ENCODE measurements around the gene TBC1D9. TPM values are rescaled to one million over a fixed set of nuclear protein-coding genes. Genes with fewer than 3 reads are reported as not detected.
A peak's percentile ranks its signal among the peaks of the same experiment; 100 is the strongest.

TBC1D9 gene
- total RNA-seq, 1 experiment from 2014 or later = 12.9 TPM

DNA sequence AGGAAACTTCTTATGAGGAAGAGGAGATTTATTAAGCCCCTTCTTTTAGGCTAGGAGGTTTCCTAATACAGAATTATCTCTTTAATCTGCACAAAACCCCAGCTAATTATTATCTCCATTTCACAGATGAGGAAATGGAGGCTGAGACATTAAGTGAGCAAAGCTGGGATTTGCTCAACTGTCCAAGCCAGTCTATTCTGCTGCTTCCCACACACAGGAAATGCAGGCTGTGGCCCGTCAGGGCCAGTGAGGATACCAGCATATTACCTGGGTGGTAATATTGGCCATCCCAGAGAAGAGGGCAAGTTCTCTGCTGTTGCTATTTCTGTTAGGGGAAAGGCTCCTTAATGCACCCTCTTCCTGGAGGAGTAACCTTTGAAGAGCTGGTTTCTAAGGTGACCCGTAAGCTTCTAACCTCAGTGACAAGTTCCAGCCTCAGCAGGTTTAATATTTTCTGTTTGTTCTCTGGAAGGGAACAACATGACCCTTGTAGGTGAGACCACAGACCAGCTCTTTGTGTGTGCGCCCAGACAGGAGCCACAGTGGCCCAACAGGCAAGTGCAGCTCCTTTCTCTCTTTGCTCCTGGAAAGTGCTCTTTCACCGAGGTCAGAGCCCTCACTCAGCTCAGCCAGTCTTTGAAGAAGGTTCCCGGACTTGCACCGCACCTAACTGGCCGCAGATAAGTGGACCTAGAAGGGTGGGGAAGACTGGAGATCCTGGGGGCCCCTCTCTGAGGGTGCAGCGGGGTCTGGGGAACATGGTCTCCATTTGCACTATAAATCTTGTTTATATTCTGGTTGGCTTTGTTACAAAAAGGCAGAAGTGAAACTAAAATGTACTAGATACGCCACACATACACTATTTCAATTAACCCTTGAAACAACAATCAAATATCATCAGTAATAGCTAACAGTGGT lies 35.5 kb downstream of the TBC1D9 start:
- no peak for DNase-seq (ENCODE audit: low spot score)

DNA sequence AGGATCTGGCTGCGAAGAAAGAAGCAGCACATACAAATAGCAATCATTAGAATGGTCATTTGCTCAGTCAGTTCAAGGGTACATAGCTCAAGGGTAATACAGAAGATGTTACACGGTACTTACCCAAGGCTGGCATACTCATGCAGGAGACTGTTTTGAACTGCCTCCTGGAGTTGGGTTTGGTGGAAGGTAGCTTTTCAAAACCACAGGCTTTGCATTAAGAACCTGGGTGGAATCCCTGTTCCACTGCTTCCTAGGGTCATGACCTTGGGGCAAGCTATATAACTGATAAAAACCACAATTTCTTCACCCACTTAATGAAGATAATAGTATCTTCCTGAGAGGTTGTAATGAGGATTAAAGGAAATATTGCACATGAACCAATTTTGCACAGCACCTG lies 36.5 kb downstream of the TBC1D9 start:
- DNase-seq (ENCODE audit: low spot score) = no peak

DNA sequence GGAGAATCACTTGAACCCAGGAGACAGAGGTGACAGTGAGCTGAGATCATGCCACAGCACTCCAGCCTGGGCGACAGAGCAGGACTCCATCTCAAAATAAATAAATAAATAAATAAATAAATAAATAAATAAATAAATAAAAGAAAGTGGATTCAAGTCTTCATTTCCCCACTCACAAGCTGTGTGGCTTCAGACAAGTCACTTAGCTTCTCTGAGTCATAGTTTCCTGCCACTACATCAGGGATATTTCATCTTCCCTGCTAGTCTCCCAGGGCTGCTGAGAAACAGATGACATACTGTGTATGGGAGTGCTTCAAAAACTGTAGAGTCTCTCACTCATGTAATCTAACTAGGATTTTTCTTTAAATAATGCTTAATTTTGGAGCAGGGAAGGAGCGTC lies 37.2 kb downstream of the TBC1D9 start:
- peak; percentile 18 for DNase-seq (ENCODE audit: low spot score)

DNA sequence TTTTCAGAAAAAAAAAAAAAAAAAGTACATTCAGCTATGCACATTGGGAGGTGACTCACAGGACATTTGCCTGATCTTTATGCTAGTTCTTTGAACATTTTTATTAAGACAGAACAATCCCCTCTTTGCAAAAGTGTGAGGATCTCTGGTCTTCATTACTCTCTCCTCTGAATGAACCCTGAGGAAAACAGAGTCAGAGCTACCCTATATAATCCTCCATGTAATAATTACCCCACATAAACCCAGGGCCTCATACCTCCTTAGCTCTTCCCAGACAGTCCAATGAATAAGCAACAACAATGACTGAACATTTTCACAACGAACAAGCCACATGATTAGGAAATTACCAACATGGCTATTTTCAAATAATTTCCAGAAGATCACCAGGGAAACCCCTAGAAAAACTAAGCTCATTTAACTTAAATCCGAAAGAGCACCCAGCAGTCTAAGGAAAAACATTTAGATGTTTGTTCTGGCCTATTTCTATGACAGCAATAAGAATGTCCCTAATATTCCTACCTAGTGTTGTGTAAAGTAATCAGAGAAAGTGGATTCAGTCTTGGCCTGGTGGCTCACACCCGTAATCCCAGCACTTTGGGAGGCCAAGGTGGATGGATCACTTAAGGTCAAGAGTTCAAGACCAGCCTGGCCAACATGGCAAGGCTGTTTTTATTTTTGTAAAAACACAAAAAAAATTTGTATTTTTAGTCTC lies 37.8 kb downstream of the TBC1D9 start:
- no peak for DNase-seq (ENCODE audit: low spot score)

DNA sequence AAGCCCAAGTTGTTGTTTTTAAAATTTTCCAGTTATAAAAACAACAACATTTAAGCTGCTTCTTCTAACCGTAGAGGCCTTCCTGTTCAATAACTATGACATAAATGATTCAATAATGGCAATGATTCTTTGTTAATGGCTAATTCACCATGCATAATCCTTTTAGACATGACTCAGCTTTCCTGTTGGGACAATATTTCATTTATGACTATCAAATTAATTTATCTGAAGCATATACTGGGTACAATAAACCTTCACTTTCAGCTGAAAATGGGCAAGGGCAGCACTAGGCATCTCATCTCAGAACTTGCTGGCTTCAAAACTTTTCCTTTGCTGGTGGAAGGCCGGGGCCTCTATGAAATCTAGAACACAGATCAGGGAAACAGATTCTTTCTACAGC lies 38.9 kb downstream of the TBC1D9 start:
- no peak for DNase-seq (ENCODE audit: low spot score)

DNA sequence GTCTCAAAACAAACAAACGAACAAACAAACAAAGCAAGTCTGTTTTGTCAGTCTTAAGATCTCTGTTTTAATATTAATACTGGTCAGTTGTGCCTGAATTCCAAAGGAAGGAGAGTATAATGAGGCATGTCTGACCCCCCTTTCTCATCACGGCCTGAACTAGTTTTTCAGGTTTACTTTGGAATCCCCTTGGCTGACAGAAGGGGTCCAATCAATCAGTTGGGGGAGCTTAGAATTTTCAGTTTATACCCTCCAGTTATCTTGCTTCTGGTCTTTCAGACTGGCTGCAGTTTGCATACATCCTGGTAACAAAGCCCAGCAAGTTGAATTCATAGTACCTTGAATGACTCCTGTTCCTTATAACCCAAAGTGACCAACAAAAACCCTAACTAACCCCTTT lies 41.1 kb downstream of the TBC1D9 start:
- no peak for DNase-seq (ENCODE audit: low spot score)

DNA sequence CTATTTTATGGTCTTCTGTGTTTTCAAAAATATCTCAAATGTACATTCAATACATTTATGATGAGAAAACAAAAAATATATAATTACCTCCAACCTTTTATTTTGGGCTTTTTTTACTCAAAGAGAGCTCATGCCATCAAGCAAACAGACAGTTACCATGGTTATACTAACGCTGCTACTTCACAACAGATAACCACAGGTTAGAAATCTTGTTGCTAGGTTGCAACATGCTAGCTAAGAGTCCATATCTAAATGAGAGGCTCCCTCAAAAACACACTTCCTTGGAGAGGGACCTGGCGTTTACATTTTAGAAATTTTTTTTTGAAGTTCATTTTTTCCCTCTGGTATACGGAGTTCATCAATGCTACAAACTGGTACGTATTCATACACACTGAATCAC lies 44.3 kb downstream of the TBC1D9 start:
- DNase-seq (ENCODE audit: low spot score) = no peak

DNA sequence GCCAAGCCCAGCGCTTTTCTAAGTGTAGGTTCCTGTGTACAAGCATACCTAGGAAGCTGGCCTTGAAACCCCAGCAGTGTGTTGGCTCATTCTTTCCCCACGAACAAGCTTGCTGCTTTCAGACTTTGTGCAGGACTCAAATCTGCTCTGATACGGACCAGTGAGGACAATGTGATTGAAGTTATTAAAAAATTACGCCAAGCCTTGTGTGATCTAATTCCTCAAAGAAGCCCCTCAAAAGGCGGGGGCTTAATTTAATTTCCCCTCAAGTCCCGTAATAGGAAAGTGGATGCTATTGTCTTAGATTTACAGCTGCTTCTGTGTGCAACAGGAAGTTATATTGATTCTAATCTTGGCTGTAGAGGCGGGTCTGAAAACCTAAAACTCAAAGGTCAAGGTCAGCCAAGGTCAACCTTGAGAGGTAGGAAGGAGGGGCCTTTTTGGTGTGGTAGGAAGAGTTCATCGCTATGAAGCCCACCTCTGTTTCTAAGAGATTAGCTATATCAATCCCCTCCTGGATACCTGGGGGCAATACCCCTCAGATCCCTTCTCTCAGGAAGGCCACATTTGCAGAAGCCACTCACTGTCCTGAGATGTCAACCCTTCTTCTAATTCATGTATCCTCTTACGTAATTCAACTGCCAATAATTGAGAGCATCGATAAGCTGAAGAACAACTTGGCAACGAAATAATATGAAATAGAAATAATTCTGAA lies 45.1 kb downstream of the TBC1D9 start:
- DNase-seq (ENCODE audit: low spot score) = no peak

DNA sequence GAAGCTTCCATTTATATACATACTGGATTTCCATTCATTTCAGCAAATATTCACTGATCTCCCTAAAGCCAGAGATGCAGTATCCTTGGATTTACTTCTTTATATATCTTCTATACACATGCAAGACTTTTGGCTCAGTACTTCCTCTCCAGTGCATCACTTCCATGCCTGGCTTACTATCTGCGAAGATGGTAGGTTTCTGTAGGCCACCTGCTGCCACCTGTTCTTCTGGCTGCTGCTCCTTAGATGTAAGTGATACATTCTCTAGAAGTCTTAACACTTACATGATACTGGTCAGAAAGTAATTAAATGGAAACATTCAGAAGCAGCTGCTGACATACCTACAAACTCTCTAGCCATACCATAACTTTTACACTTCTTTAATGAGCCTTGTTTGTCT lies 48.9 kb downstream of the TBC1D9 start:
- DNase-seq (ENCODE audit: low spot score) = no peak

DNA sequence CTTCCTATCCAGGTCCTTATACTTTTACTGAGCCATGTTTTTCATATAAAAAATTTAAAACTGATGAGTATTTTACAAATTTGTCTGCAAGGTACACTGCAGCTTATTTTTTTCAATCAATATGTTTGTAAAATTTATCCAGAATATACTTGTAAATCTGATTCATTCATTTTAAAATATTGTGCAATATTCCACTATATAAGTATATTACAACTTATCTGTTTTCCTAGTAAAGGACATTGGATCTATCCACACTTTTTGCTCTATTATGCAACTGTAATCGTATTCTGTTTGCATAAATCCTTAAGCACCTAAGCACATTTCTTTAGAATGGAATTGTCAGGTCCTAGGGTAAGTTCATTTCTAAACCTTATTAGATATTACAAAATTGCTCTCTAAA lies 49.5 kb downstream of the TBC1D9 start:
- DNase-seq (ENCODE audit: low spot score) = no peak

DNA sequence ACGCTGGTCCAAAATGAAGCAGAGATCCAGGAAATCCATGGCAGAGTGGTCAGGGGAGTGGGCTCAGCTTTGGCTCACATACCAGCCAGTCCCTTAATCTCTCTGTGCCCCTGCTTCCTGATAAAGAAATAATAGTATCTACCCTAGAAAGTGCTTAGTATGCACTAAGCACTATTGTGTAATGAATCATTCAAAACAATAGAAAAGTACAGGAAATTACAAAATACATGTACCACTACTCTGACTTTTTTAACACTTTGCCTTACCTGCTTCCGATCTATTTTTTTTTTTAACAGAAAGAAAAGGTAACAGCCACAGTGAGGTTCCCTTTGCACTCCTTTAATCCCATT lies 49.9 kb downstream of the TBC1D9 start:
- DNase-seq (ENCODE audit: low spot score) = no peak

DNA sequence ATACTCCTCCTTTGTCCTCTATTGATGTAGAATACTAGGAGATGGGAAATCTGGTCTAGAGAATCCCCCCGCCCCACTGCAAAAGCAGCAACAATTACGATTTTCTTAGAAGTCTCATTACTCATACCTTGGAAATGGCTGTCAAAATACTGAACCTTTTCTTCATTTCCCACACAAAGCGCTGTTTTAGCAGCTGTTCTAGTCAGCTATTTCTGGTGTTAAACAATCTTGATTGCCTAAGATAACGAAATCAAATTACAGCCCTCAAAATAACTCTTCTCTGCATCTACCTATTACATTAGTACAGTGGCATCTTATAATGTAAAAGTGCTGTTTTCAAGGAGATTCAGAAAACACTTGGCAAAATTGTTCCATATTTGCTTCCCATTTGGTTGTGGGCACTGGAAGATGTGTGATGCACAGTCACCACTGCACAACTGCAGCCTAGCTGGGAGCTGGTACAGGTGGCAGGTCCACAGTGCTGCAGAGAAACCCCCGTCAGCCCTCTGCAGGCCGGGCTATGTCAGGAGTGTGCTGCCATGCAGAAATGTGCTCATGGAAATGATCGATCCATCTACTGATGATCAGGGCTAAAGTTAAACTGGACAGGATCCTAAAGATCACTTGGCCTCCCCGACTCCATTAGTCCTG lies 50.4 kb downstream of the TBC1D9 start:
- DNase-seq (ENCODE audit: low spot score) = no peak

DNA sequence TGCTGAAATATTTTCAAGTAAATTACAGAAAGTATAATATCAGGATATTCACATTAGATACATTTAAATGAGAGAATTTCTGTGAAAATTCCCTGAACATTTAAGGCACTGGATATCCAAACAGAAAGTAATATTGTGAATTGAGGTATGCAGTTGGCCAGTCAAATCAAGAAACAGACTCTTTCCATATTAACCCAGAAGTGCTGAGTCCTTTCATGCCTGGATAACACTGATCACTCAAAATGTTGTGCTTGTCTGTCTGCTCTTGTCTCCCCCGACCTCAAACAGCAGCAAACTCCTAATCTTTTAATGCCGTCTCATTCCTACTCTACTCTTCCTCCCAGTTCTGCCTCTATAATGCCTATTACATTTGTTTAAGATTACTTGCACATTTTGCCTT lies 51.2 kb downstream of the TBC1D9 start:
- no peak for DNase-seq (ENCODE audit: low spot score)

DNA sequence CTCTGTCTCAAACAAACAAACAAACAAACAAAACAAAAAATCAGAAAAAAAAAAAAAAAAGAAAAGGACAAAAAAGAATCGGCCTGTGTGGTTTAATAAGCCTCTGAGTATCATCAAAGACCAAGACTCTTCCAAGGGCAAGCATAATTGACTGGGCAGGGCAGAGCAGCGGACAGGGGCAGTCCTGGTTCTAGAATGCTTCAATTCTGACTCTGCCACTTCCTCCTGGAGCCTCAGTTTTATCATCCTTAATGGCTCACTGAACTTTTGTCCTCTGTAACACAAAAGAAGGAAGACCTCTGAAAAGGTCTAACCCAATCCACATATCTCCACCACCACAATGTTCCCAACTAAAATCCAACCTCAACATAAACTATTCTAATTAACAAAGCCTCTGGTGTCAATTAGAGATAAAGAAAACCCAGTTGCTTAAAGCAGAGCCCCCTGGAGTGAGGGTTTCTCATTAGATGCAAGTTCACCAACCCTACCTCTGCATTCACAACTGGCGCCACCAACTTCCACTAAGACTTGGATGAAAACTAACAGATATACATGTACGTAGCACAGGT lies 51.7 kb downstream of the TBC1D9 start:
- no peak for DNase-seq (ENCODE audit: low spot score)

DNA sequence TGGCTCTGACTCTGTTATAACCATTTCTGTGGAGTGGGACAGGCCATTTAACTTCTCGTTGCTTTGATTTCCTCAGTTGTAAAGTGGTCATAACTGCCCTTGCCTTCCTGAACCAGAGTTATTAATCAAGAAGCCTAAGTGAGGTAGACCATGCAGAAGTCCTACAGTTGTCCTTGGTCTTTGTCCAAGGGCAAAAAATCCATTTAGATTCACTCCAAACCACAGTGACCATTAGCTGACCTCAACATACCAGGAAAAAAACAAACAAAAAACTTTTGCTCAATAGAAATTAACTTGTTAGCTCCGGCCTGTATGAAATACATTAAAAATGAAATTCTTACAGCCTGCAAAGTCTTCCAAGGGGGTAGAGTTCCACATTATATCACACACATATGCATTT lies 52.7 kb downstream of the TBC1D9 start:
- no peak for DNase-seq (ENCODE audit: low spot score)

DNA sequence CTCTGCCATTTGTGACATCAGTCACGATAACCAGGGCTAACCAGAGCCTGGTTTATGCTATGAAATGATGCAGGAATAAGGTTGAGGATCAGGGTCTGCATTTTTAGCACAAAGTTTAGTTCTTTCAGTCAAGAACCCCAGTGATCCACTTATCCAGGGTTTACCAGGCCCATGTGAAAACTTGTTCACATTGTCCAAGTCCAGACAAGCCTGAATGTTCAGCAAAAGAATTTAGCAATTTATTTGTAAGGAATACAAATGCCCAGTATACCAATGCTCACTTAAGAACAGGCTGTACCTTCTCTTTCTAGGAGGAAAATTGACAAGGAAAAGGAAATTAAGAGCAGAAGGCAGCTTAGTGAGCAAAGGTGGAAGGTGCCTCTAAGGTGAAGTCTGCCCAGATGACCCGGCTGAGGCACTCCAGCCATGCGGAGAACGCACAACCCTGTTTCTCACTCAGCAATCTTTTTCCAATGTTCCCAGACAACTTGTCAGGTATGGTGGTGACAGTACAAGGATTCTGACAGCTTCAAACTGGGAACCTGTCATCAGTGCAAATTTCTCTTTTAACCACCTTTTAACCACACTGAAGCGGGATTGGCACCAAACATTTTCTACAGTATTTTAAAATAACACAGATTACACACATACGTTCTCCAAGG lies 54.0 kb downstream of the TBC1D9 start:
- no peak for DNase-seq (ENCODE audit: low spot score)

DNA sequence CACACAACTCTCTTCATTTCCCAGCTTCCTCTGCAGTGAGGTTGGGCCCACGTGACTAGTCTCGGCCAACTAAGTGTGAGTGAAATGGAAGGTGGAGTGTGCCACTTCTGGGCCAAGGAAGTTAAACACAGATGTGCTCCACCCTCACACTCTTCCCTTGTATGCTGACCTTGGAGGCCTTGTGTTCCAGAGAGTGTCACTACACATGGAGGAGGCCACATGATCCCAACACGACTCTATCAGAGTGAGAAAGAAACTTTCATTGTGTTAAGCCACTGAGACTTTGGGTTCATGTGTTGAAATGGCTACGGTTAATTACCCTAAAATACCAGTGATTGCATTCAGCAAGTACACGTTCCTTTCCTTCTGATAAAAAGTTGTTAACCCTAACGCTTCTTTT lies 55.1 kb downstream of the TBC1D9 start:
- DNase-seq (ENCODE audit: low spot score) = no peak

DNA sequence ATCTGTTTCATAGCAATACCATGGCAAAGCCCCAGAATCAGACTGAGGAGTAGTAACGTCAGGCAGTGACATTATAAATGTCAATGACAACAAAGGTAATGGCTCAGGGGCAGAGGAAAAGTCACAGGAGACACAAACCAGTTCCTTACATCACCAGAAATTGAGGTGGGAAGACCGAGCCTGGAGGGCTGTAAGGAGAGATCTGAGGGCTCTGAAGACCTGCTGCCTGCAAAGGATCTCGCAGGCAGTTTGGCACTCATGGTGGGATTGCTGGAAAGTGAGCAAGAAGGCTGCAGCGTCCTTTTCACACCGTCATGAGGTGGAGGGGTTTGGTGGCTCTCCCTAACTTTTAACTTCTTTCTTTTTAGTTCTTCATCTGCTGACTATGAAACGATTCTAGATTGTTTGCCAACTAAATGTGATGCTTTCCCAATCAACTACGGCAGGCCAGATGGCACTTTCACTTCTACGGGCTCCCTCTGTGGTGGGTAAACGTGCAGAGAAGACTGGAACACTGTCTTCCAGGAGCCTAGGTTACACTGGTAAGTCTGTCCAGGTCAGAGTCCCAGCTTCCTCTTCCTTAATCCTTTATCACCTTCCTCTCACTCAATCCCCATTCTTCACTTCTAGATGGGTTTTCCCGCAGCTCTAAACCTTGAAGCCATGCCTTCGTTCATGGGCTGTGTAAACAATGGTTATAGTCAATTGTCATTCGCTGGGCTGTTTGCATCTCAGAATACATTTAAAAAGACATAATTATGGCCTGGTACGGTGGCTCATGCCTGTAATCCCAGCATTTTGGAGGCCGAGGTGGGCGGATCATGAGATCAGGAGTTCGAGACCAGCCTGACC lies 58.2 kb downstream of the TBC1D9 start:
- DNase-seq (ENCODE audit: low spot score) = no peak

DNA sequence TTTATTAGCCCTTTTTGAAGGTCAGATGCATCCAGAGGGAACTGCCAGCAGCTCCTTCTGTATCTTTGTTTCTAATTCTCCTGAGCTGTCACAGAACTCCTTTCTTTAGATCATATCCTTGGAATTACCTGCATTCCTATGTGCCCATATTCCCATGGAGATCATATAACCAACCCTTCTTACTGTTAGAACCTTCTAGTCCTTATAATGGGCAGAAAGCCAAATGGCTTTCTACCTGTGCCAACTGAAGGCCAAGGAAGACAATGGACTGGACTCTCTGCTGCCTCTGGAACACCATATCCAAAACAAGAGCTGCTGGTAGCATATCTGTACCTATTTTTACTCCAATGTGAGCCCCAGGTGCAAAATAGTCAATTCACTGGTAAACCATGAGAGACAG lies 60.7 kb downstream of the TBC1D9 start:
- no peak for DNase-seq (ENCODE audit: low spot score)

DNA sequence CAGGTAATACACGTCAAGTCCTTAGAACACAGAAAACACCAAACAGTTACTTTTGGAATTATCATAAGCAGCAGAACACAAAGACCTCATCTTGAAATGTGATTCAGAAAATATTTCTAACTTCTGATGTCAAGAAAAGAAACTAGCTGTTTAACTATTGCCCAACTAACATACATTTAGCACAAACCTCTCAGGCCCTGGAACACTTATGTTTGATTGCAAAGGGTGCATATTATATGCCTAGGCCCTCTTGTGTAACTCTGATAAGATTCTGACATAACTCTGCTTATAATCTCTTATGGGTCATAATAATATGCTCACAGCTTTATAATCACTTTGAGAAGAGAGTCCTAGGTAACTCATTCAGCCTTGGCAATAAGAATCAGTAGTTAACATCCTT lies 62.6 kb downstream of the TBC1D9 start:
- no peak for DNase-seq (ENCODE audit: low spot score)
